ENCODE results near the gene YDJC. TPM values are rescaled to one million over a fixed set of nuclear protein-coding genes. Genes with fewer than 3 reads are reported as not detected.
A peak's percentile ranks its signal among the peaks of the same experiment; 100 is the strongest.

The YDJC gene
- total and polyA plus RNA-seq, 2 of the 8 experiments (the other 6 are each of a cell fraction or from before 2014, with no cell fraction given): 36.7 to 45.2 TPM

- no peaks in the 10 kb centered on the region for H3K27me3 ChIP-seq (replicated peaks in 1 of 4; ENCODE audit: control insufficient read depth in 3 of 4, extremely low read depth in 1 of 4, insufficient read depth in 3 of 4, low read length in 3 of 4)
- H3K18ac ChIP-seq (ENCODE audit: extremely low read depth, low read length): no peak overlapping the region
- no peak overlapping the region for H4K8ac ChIP-seq (ENCODE audit: extremely low read depth, insufficient read depth, low read length)
- H2BK120ac ChIP-seq (replicated peaks; ENCODE audit: low read depth, low read length): no peak overlapping the region
- no peak overlapping the region for H3K4me2 ChIP-seq (ENCODE audit: insufficient read depth in 1 of 2, low read depth in 2 of 2, low read length in 2 of 2)
- TF ChIP-seq CTBP2 (IDR thresholded peaks at IDR 0.05; ENCODE audit: borderline replicate concordance, insufficient read depth, insufficient read length, low read length): no peak
- H2BK20ac ChIP-seq (ENCODE audit: low read length): no peak overlapping the region
- H2AK5ac ChIP-seq (ENCODE audit: low read depth, low read length): no peak overlapping the region
- H3K36me3 ChIP-seq (ENCODE audit: control insufficient read depth in 2 of 4, insufficient read depth in 4 of 4, low read length in 3 of 4): peaks cover 6 to 27% (median 11%) of the 10 kb centered on the region in 4 experiments; a peak in 7 of 8 replicates
- H3K56ac ChIP-seq (replicated peaks; ENCODE audit: insufficient read length, low read depth, low read length): no peak overlapping the region
- H4K91ac ChIP-seq (replicated peaks; ENCODE audit: insufficient read length, low read length): no peak overlapping the region
- no peak overlapping the region for H2BK12ac ChIP-seq (ENCODE audit: low read depth, low read length)
- ChIA-PET POLR2A (ENCODE audit: partially characterized antibody) (interaction anchor here (1.0 kb wide), 1 partner anchor 29 kb away, joined by 4 read pairs; the partner anchor contains the start of gene SDF2L1), CTCF (ENCODE audit: partially characterized antibody) (interaction anchor here (0.5 to 5.5 kb wide), 9 partner anchors 9 to 55 kb away, joined by 3 to 33 read pairs (median 4); partner anchors contain the start of gene SDF2L1)
- WGBS, 2 experiments (ENCODE audit: extremely low coverage in 1 of 2, insufficient coverage in 1 of 2, insufficient read length in 1 of 2, insufficient replicate concordance in 2 of 2, low coverage in 1 of 2, low lambda C conversion rate in 2 of 2, missing lambda C conversion rate in 1 of 2): 82% methylated on average over 4 of the region's 4 CpGs; no CpG with 5 or more reads in 1 of the 2 experiments
- H3K23ac ChIP-seq (ENCODE audit: insufficient read length): no peak overlapping the region
- H2BK5ac ChIP-seq (ENCODE audit: low read depth, low read length): peak overlapping the region; percentile 18; the same call in 1 of the 2 replicates
- peaks cover 0 to 38% of the 10 kb centered on the region in 2 experiments; a peak in 2 of 4 replicates for H3K79me2 ChIP-seq (ENCODE audit: control insufficient read depth in 1 of 2, insufficient read depth in 2 of 2, low read length in 2 of 2)
- no peak overlapping the region for H2AFZ ChIP-seq (ENCODE audit: low read length)
- no peak overlapping the region for H3K14ac ChIP-seq (ENCODE audit: insufficient read length)
- no peak overlapping the region for H2BK15ac ChIP-seq (ENCODE audit: low read length)
- peaks cover 7% of the 10 kb centered on the region for H3K79me1 ChIP-seq (ENCODE audit: low read depth, low read length)
- FAIRE-seq (no peak), DNase-seq (ENCODE audit: low read depth in 1 of 2, low spot score in 2 of 2) (no peak)
- H3K9me3 ChIP-seq (ENCODE audit: insufficient read depth in 2 of 2, low read depth in 1 of 2, low read length in 1 of 2): no peaks in the 10 kb centered on the region
- no peak overlapping the region for H4K5ac ChIP-seq (ENCODE audit: insufficient read length, low read depth, low read length)
- no peaks in the 10 kb centered on the region for H3K4me1 ChIP-seq (replicated peaks in 1 of 4; ENCODE audit: control insufficient read depth in 3 of 4, insufficient read depth in 4 of 4, low read length in 3 of 4)
- no peak overlapping the region for H3K27ac ChIP-seq (ENCODE audit: low read depth, low read length)
- no peak overlapping the region for H3K9ac ChIP-seq (replicated peaks in 1 of 4; ENCODE audit: extremely low read depth in 1 of 4, low read depth in 3 of 4, low read length in 3 of 4)
- no peak overlapping the region for H3K4ac ChIP-seq (replicated peaks; ENCODE audit: insufficient read length, low read depth, low read length)
- no peaks in the 10 kb centered on the region for H3K23me2 ChIP-seq (ENCODE audit: low read depth, low read length)
- H4K20me1 ChIP-seq (replicated peaks in 1 of 2; ENCODE audit: control insufficient read depth in 1 of 2, insufficient read depth in 2 of 2, low read length in 2 of 2): peaks cover 11 to 20% of the 10 kb centered on the region in 2 experiments
- H3K4me3 ChIP-seq (ENCODE audit: extremely low read depth in 1 of 4, insufficient read depth in 2 of 4, low read depth in 3 of 4, low read length in 4 of 4): no peak overlapping the region
Measured at GRCh38 chr22:21613553-21614233, 16.1 kb downstream of the YDJC start.

Data from H1 (cell line).